ENCODE data around the gene FLT1.

FLT1 gene

GRCh38 chr13:28355046-28355821 is 139.7 kb downstream of the FLT1 start:
- TF ChIP-seq ZNF174 (tag by site-specific recombination; IDR thresholded peaks at IDR 0.05) (no peak), ZBTB21 (tag by site-specific recombination; IDR thresholded peaks at IDR 0.05) (no peak), ZSCAN16 (tag by site-specific recombination; IDR thresholded peaks at IDR 0.05) (no peak), ZNF398 (tag by site-specific recombination; IDR thresholded peaks at IDR 0.05) (no peak), ZXDB (tag by site-specific recombination; IDR thresholded peaks at IDR 0.05) (no peak), BCL6B (tag by site-specific recombination; IDR thresholded peaks at IDR 0.05) (no peak), ZNF280D (tag by site-specific recombination; IDR thresholded peaks at IDR 0.05) (no peak), YY1 (tag by site-specific recombination; IDR thresholded peaks at IDR 0.05) (no peak), IKZF3 (tag by site-specific recombination; IDR thresholded peaks at IDR 0.05) (no peak)
- TF ChIP-seq, protein P1, sequence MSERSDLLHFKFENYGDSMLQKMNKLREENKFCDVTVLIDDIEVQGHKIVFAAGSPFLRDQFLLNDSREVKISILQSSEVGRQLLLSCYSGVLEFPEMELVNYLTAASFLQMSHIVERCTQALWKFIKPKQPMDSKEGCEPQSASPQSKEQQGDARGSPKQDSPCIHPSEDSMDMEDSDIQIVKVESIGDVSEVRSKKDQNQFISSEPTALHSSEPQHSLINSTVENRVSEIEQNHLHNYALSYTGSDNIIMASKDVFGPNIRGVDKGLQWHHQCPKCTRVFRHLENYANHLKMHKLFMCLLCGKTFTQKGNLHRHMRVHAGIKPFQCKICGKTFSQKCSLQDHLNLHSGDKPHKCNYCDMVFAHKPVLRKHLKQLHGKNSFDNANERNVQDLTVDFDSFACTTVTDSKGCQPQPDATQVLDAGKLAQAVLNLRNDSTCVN (tag by site-specific recombination; optimal IDR thresholded peaks at IDR 0.05), result no peak
- Histone ChIP-seq H3K27ac (ENCODE audit: extremely low read depth, low read depth, low read length) (no peak overlapping the region), H3K9me3 (ENCODE audit: control insufficient read depth, insufficient read depth, low read depth, low read length) (no peaks in the 10 kb centered on the region), H3K4me3 (ENCODE audit: low read depth, low read length) (no peak overlapping the region), H3K36me3 (ENCODE audit: control insufficient read depth in 2 of 2, insufficient read depth in 1 of 2, low read length in 2 of 2) (no peaks in the 10 kb centered on the region), H3K4me1 (ENCODE audit: control insufficient read depth, insufficient read depth, low read length) (0 out of 2 replicates have a peak, but pooled peaks cover 2% of the 10 kb centered on the region)
- POLR2A ChIA-PET, result no interaction called here
- CTCF ChIA-PET, result no interaction called here

- Histone ChIP-seq H3K27ac (ENCODE audit: extremely low read depth, low read depth, low read length) (no peak overlapping the region), H3K9me3 (ENCODE audit: control insufficient read depth, insufficient read depth, low read depth, low read length) (no peaks in the 10 kb centered on the region), H3K4me3 (ENCODE audit: low read depth, low read length) (no peak overlapping the region), H3K36me3 (ENCODE audit: control insufficient read depth in 2 of 2, insufficient read depth in 1 of 2, low read length in 2 of 2) (no peaks in the 10 kb centered on the region), H3K4me1 (ENCODE audit: control insufficient read depth, insufficient read depth, low read length) (0 out of 2 replicates have a peak, but pooled peaks cover 2% of the 10 kb centered on the region)
- TF ChIP-seq MYNN (tag by site-specific recombination; IDR thresholded peaks at IDR 0.05; ENCODE audit: borderline replicate concordance) (no peak), ZNF248 (tag by site-specific recombination; IDR thresholded peaks at IDR 0.05) (no peak), ZNF266 (tag by site-specific recombination; IDR thresholded peaks at IDR 0.05; ENCODE audit: low read depth) (no peak), GLI2 (tag by site-specific recombination; IDR thresholded peaks at IDR 0.05; ENCODE audit: borderline replicate concordance, low read depth) (no peak), ZNF664 (tag by site-specific recombination; IDR thresholded peaks at IDR 0.05) (no peak), PRDM4 (tag by site-specific recombination; IDR thresholded peaks at IDR 0.05) (no peak), PBX3 (CRISPR knock-in tag; IDR thresholded peaks at IDR 0.05) (no peak), ZBTB48 (tag by site-specific recombination; IDR thresholded peaks at IDR 0.05) (no peak), ZNF610 (tag by site-specific recombination; IDR thresholded peaks at IDR 0.05; ENCODE audit: borderline replicate concordance) (no peak), KLF9 (tag by site-specific recombination; IDR thresholded peaks at IDR 0.05; ENCODE audit: low read depth) (no peak), ZNF560 (tag by site-specific recombination; IDR thresholded peaks at IDR 0.05; ENCODE audit: borderline replicate concordance) (no peak)
- TF ChIP-seq, protein P2, sequence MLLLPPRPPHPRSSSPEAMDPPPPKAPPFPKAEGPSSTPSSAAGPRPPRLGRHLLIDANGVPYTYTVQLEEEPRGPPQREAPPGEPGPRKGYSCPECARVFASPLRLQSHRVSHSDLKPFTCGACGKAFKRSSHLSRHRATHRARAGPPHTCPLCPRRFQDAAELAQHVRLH (tag by site-specific recombination; IDR thresholded peaks at IDR 0.05), result no peak
- CTCF ChIA-PET, result interaction anchor here (0.6 kb wide), 1 partner anchor 232 kb away, joined by 3 read pairs; no protein-coding TSS in a partner anchor
- POLR2A ChIA-PET, result no interaction called here
These were observed 141.2 kb downstream of the FLT1 start for GRCh38 chr13:28353679-28354078.
